ENCODE measurements around the gene ADCY4.
"Not testable (repeated sequence)": the region's sequence is repeated elsewhere in the genome, so short reads cannot be mapped to it uniquely, and the experiment has no call there.

ADCY4 gene

DNA sequence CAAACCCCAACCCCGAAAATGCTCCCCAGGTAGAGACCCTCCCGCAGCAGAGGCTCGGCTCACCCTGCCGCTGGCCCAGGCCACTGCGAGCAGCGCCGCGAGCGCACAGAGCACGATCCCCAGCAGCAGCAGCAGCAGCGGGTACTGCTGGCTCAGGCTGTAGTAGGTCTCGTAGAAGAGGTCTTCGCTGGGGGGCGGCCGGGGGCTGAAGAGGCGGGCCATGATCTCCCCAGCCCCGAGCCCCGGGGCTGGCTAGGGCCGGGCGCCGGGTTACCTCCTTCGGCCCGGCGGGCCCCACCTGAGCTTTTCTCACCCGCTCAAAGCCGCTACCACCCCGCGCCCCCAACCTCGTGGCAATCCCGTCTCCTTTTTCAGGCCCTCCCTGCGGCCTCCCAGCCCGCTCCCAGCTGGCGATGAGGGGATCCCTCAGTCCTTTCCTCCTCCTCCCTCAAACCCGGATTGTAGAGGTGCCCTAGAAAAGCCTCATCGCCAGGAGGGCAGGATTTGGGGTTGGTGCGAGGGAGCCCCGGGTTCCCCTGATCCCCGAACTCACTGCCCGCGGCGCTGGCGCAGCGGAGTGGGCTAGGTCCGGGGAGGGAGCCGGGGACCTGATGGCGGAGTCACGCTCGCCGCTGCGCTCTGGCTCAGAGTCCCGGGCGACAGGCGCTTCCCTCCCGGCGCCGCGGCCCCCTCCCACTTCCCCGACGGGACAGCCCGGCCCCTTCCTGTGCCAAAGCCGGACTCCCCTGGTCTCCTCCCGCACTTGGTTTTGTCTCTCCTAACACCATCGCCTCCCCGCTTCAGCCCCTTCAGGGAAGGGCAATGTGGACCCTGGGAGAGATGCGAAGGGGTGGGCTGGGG, at the start of gene ADCY4:
Gene ADCY4 (minus strand): TSS at position 641 of the 861 bp plus-strand sequence. CDS start 419 bp downstream, at position 222.
- peak in 1 of 3 donors; percentile 49 for DNase-seq

DNA sequence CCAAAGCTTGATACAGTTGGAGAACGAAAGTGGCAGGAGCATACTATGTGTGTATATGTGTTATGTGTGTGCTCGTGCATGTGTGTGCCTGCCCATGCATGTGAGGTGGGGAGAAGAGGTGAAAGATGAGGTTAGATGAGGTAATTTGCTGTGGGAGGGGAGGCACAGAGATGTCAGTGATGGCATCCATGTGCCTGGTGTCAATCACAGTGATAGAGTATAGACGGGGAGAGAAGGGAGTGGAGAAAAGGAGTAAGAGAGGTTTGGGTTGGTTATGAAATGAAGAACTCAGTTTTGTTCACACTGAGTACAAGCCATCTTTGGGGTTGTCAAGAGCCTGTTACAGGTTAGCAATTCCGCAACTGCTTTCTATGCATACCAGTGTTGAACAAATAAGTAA, 49.3 kb upstream of the ADCY4 start:
- no peak for DNase-seq

DNA sequence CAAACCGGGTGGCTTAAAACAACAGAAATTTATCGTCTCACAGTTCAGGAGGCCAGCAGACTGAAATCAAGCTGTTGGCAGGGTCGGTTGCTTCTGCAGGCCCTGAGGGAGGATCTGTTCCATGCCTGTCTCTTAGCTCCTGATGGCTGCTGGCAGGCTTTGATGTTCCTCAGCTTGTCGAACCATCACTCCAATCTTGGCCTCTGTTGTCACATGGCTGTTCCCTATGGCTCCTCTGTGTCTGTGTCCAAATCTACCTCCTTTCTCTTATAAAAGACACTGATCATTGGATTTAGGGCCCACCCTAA, 47.1 kb upstream of the ADCY4 start:
- no peak for DNase-seq

DNA sequence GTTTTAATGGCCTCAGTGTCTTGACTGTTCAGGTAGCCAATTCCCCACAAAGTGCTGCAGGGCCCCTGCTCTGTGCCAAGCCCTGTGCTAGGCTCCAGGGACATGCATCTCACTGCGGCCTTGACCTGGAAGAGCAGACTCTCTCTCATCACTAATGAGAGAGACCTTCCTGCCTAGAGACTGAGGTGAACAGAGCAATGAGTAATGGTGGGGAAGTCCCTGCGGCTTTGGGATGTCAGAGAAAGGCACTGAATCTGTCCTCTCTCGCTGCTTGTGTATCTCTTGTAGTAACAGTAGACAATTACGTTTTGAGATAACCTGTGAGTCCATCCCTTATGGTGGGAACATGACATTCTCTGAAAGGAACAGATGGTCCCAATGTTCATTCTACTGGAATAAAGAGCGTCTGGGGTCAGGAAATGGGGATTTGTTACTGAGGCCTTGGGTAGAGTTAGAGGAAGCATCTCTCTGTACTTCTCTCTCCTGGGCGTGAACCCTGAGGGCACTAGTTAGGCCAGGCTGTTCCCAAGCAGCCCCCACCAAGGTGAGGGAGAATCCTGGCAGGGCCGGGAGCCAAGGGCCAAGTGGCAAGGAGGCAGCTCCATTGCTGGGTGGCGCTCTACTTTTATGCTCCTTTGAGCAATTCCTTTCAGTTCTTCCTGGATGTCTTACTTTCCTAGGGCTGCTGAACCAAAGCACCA, 46.6 kb upstream of the ADCY4 start:
- DNase-seq, result no peak

DNA sequence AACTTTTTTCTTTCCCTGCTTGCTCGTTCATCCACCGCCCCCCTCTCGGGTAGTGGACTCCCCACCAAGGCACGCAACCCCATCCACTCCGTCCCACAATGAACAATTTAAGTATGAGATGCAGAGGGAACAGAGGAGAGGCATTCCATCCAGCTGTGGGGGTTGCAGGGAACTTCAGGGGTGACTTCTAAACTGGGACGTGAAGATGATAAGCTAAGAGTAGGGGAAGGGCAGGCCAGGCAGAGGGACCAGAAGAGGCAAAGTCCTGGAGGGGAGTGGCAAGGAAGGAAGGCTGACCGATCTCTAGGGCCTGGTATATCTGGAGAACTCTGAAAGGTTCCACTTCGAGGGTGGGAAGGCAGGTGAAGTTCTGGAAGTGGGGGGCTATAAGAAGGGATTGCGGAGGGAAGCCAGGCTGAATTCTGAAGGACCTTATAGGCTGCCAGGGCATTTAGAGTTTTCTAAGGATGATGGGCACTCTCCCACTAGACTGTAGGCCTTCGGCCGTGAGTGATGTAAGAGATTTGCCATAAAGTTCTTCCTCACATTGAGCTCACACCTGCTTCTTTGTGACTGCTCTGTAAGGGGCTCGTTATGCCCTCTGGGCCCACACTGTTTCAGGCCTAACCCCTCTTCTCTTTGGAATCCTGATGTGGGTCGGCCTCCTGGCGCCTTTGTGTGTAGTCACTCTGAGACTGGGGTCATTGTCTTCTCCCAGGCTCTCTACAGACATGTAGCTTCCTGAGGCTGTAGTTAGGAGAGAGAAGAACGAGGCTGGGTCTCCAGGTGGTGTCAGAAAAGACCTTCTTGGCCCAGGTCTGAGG, 45.2 kb upstream of the ADCY4 start:
- DNase-seq, result no peak

DNA sequence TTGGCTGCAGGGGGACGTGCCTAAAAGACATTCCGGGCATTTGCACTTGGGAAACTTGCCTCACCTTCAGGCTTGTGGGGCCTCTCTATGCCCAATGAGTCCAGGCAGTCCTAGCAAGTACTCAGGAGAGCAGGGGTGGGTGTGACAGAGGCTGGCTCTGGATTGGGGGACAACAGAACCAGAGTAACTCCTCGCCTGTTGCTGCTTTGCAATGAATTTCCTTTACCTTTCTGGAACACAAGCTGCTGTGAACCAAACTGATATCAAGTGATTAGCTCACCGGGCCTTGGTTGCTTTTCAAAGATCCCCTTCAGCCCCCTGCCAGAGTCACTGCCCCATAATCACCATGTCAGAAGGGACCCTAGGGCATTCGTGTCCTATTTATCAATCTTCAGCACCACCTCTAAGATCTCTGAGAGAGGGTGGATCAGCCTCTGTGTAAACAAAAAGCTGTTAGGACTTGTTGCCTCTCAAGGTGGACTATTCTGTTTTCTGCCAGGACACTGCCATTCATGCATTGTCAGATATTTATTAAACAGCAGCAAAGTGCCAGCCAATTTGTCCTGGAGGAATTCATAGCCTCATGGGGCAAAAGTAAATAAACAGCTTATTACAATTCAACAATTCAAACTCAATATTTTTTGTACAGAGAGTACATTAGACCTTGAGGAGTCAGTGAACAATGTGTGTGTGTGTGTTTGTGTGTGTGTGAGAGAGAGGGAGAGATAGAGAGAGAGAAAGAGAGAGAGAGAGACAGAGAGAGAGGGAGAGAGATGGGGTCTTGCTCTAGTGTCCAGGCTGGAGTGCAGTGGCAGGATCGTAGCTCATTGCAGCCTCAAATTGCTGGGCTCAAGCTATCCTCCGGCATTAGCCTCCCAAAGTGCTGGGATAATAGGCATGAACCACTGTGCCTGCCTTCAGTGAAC, 44.4 kb upstream of the ADCY4 start:
- DNase-seq, result no peak

DNA sequence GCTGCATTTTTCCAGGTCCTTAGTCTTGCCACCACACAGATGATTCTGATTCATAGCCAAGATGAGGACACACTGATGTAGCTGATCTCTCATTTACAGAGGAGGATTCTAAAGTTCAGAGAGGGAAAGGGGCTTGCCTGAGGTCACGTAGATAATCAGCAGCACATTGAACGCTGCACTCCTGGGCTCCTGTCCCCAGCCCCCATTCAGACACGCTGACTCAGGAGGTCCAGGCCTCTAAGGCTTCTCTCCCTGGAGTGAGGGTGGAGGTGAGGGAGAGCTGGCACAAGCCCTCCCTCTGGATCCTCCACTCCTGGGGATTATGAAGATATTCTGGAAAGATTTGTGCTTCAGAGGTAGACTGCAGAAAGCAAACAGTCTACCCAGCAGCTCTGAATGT, 43.5 kb upstream of the ADCY4 start:
- DNase-seq, result no peak

DNA sequence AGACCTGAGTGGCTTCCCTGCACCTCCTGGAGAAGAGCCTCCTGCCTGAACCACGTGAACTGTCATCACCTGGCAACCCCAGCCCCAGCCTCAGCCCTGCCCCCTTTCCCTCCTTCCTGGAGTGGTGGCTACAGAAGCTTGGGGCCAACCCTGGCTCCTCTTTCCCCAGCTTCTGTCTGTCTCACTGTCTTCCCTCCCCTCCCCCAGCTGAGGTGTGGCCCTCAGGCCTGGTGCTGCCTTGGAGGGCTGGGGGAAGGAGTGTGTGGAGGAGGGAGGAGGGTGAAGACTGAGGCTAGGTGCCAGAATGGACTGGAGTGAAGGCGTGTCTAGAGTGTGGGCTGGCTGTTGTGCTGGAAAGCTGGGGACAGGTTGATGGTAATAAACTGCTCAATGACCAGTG, 42.8 kb upstream of the ADCY4 start:
- no peak for DNase-seq

DNA sequence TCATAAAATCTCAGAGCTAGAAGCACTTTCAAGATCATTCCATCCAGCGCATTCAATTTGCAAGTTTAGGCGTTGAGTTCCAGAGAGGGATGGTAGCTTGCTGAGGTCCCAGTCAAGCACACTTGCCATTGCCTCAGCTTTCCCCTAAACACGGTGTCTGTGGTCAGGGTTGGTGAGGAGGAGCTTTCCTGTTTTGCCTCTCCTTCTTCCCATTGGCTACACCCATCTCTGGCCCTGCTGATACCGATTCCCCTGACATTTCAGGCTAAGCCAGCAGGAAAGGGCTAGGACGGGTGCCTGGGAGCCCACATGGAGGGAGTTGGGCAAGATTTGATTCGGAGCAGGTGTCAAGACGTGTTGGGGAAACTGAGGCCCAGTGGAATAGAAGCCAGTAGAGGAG, 42.3 kb upstream of the ADCY4 start:
- no peak for DNase-seq

DNA sequence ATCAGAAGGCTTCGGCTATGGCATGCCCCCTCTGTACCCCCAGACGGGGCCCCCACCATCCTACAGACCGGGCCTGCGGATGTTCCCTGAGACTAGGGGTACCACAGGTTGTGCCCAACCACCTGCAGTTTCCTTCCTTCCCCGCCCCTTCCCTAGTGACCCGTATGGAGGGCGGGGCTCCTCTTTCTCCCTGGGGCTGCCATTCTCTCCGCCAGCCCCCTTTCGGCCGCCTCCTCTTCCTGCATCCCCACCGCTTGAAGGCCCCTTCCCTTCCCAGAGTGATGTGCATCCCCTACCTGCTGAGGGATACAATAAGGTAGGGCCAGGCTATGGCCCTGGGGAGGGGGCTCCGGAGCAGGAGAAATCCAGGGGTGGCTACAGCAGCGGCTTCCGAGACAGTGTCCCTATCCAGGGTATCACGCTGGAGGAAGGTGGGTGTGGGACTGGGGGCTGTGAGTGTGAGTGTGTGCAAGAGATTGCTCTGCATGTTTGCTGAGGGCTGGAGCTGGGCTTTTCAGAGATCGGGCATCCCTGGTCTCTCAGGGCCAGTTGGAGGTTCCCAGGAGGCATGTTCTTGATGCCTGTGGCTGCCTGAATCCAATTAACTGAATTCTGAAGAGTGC, 41.7 kb upstream of the ADCY4 start:
- DNase-seq, result no peak

DNA sequence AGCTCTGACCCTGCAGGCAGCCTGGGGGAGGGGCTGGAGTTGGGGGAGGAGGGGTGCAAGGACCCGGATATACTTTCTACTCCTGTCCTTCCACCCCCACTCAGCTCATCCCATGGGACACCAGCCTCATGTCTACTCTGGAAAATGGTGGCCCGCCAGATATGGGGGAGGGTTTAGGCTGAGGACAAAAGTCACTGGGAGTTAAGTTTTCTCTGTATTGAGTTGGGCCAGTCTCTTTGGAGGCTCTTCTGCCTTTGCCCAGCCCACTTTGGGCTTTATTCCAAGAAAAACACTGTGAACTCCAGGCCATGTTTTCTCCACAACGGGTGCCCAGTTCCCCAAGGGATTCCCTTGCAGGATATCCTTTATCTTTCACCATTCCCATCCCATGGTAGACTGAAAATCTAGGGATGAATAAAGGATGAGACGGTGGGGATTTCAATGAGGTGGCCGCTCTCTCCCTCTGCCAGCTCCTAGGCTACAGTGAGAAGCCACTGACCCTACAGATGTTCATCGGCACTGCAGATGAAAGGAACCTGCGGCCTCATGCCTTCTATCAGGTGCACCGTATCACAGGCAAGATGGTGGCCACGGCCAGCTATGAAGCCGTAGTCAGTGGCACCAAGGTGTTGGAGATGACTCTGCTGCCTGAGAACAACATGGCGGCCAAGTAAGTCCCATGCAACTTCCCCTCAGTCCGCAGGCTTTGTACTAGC, 38.0 kb upstream of the ADCY4 start:
- DNase-seq, result no peak

DNA sequence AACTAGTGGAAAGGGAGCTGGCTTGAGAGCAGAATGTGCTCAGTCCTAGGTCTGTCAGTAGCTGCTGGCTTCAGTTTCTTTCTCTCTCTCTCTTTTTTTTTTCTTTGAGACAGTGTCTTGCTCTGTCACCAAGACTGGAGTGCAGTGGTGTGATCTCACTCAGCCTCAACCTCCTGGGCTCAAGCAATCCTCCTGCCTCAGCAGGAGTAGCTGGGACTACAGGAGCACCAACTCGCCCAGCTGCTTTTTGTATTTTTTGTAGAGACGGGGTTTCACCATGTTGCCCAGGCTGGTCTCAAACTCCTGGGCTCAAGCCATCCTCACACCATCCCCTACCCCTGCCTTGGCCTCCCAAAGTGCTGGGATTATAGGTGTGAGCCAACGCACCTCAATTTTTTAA, 36.7 kb upstream of the ADCY4 start:
- DNase-seq, result not testable (repeated sequence)

DNA sequence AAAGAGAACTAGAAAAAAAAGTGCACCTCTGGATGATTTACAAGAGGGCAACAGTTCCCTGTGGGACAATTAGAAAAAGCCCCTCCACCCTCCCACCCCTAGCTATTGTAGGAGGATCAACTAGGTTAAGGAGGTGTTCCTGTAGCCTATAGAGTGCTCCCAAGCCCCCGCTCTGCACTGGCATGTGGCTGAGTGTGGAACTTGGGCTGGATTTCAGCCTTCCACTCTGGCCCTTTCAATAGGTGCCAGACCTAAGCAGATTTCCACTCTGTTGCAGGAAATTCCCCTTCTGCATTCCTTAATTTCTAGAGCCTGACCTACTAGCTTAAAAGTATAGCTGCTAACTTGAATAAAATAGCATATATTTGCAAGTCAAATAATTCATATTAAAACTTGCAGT, 35.9 kb upstream of the ADCY4 start:
- no peak for DNase-seq

DNA sequence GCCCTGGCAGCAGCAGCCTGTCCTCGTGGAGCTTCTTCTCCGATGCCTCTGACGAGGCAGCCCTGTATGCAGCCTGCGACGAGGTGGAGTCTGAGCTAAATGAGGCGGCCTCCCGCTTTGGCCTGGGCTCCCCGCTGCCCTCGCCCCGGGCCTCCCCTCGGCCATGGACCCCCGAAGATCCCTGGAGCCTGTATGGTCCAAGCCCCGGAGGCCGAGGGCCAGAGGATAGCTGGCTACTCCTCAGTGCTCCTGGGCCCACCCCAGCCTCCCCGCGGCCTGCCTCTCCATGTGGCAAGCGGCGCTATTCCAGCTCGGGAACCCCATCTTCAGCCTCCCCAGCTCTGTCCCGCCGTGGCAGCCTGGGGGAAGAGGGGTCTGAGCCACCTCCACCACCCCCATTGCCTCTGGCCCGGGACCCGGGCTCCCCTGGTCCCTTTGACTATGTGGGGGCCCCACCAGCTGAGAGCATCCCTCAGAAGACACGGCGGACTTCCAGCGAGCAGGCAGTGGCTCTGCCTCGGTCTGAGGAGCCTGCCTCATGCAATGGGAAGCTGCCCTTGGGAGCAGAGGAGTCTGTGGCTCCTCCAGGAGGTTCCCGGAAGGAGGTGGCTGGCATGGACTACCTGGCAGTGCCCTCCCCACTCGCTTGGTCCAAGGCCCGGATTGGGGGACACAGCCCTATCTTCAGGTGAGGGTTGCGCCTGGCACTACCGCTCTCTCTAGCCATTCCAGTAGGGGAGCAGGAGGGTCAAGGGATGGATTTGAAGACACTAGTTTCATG, 35.2 kb upstream of the ADCY4 start:
- no peak for DNase-seq

DNA sequence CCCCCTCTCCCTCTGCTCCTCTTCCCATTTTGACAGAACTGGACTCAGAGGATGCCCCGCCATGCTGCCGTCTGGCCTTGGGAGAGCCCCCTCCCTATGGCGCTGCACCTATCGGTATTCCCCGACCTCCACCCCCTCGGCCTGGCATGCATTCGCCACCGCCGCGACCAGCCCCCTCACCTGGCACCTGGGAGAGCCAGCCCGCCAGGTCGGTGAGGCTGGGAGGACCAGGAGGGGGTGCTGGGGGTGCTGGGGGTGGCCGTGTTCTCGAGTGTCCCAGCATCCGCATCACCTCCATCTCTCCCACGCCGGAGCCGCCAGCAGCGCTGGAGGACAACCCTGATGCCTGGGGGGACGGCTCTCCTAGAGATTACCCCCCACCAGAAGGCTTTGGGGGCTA, 34.6 kb upstream of the ADCY4 start:
- no peak for DNase-seq

DNA sequence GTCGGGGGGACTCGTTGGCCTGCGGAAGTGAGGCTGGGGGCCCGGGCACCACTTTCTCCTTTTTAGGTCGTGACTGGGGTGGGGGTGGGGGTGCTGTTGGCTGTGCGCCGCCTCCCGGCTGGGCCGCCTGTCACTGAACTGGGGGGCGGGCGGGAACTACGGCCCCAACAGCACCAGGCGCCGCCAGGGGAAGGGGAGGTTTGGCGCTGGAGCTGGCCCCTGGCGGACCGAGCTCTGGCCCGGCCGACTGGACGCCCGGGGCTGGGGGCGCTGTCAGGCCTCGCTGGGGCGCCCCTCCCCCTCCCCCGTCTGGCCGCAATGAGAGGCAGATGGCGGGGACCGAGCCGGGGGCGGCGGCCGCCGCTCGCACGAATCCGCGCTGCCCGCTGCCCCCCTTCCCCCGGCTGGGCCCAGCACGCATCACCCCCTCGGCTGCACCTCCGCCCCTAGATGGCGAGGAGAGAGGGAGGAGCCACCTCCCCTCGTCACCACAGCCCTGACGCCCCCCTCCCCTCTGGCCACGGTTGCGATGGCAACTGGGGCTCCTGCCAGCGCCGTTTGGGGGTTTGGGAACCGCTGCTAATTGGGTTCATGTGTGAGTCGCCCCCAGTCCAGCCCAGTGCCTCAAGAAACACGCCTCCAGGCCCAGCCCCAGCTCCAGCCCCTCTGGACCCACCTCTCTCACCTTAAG, 33.8 kb upstream of the ADCY4 start:
- DNase-seq, result peak in 1 of 3 donors; percentile 30

DNA sequence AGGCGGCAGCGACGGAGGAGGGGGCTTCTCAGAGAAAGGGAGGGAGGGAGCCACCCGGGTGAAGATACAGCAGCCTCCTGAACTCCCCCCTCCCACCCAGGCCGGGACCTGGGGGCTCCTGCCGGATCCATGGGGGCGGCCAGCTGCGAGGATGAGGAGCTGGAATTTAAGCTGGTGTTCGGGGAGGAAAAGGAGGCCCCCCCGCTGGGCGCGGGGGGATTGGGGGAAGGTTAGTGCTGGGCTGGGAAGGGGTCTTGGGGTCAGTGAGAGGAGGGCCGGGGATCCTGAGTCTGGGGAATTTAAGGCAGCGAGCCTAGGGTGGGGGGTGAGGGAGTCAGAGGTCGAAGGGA, 33.3 kb upstream of the ADCY4 start:
- DNase-seq, result no peak

DNA sequence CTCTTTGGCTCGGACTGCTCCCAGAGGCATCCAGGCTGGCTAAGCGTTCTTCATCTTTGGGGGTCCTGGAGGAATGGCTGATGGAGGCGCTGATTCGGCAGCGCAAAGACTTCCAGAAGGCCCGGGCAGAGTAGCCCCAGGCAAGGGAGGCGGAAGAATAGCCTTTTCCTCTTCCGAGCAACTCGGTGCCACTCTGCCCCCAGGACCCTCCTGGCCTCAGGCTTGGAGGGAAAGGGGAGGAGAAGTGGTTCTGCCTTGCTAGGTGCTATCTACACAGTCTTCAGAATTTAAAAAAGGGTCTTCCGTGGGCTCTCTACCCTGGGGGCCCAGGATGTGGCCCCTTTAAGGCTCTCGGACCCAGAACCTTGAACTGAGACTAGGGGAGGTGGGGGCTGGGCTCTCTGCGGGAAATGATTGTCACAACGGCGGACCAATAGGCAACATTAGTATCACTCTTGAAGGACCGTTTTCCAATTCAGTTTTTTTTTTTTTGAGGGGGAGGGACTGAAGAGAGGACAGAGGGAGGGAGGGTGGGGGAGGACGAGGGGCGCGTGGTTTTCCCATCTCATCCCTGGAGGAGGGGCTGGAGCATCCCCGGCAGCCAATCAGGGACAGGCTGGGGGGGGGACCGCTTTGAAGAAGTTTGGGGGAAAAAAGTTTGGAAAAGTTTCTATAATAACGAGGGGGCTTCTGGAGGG, 32.8 kb upstream of the ADCY4 start, which contains the start of gene NFATC4:
Gene NFATC4 (plus strand): TSS at position 671 of the 698 bp plus-strand sequence. CDS start 157 bp downstream, outside the sequence.
- no peak for DNase-seq

Measured in suppressor macrophage treated with lipopolysaccharide for 1 hour (primary cell).